Fibroblast of skin of scalp (primary cell): ENCODE results near the gene CMTM5. TPM values are rescaled to one million over a fixed set of nuclear protein-coding genes. Genes with fewer than 3 reads are reported as not detected.
A peak's percentile ranks its signal among the peaks of the same experiment; 100 is the strongest.

Source experiments
- DNase-seq: peaks from one replicate; pipeline ENCODE4 v3.0.0-alpha.2; 2013
- polyA plus RNA-seq, 2 experiments: library from polyadenylated mRNA; unstranded; fragments of 120-200 nt; gene quantifications; one replicate each; pipeline ENCODE4 v1.2.1, GENCODE V29; 2013; ENCODE audit not compliant: insufficient read length in 2 of 2

Gene CMTM5
- polyA plus RNA-seq (2013, experiment 1 of 2; ENCODE audit: insufficient read length) = 0.26 TPM
- 0.38 TPM for polyA plus RNA-seq (2013, experiment 2 of 2; ENCODE audit: insufficient read length)

DNA sequence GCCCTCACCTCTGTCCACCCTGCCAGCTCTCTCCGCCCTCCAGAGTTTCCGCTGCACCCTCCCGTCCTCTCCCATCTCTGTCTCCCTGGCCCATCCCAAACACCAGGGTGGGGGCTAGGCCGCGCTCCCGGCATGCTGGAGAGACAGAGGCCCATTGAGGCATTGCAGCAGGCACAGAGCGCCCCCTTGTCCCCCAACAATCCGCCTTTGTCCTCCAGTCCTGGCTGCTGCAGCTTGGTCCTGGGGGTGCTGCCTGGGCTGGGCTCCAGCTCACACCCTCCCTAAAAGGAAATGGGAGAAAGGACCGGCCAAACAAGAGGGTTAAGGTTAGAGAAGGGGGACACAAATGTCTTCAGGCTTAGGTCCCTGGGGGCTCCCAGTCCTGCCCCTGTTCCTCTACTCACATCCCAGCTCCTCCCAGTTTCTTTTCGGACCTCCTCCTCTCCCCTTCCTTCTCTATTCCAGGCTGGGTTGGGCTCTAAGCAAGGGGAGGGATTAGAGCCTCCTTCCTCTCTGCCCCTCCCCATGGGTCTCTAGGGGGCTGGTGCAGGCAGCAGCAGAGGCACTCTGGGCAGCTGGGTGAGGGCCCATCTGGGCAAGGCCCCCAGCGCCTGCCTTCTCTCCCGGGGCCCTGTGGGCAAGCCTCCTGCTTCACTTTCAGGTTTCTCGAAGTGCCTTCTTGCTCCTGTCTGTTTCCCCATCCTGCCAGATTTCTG lies at the start of gene CMTM5:
Gene CMTM5, plus strand, starts transcription at position 565 of the 716 bp plus-strand sequence. CDS start 206 bp downstream, outside the sequence.
- peak; percentile 25 for DNase-seq

DNA sequence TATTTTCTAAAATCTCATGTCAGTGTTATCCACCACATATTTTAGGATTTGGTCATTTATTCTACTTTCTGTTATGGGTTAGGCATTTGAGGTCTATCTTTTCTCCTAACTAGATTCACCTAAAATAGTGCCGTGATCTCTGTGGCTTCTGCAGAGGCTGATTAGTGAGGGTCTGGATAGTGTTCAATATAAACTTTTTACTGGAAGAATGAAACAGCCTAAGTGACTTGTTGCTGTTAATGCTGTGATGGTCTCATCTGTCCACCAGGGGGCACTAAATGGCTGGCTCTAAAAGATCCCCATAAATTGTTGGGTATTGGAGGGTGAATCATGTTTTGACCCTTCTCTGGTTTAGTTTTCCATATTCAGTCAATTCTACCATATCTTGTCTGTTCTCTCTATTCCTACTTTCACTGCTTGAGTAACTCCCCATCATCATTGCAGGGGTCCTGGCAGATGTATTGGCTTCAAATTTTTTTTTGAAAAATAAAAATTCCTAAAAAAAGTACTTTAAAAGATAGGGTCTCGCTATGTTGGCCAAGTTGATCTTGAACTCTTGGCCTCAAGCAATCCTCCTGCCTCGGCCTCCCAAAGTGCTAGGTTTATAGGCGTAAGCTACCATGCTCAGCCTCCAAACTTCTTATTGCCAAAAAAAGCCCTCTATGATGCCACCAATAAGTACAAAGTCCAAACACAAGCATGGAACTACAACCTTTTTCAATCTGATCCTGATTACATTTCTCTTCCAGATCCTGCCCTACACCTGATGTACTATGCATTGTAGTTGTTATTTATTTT lies 48.7 kb upstream of the CMTM5 start:
- DNase-seq = peak; percentile 77

DNA sequence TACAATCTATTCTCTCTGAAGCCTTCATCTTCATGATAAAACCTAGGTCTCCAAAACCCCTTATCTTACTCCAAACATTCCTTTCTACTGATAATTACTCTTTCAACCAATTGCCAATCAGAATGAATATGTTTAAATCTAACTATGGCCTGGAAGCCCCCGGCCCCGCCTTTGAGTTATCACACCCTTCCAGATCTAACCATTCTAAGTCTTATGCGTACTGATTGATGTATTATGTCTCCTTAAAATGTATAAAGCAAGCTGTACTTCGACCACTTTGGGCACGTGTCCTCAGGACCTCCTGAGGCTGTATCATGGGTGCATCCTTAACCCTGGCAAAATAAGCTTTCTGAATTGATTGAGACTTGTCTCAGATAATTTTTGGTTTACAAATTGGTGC lies 41.2 kb upstream of the CMTM5 start:
- DNase-seq = no peak

DNA sequence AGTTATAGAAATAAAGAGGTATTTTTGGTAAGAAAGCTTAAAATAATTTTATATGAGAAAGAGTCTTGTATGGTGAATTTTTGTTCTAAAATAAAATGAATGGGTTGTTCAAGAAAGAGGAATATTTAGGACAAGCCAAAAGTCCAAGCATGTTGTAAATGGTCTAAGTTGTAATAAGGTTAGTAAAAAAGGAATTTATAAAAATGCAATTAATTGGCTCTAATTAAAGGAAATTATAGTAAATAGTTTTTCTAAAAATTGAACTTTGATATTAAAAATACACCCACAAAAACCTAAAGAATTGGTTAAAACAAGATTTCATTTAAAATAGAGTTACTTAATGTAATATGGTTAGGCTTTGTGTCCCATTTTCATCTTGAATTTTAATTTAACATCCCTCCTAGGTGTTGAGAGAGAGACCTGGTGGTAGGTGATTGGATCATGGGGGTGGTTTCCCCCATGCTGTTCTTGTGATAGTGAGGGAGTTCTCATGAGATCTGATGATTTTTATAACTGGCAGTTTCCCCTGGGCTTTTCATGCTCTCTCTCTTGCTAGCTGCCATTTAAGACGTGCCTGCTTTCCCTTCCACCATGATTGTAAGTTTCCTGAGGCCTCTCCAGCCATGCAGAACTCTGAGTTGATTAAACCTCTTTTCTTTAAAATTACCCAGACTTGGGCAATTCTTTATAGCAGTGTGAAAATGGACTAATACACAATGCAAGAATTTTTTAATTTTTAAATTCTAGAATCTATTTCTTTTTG lies 37.2 kb upstream of the CMTM5 start:
- no peak for DNase-seq

GRCh38 chr14:23344481-23344880 lies 32.4 kb upstream of the CMTM5 start:
- no peak for DNase-seq

DNA sequence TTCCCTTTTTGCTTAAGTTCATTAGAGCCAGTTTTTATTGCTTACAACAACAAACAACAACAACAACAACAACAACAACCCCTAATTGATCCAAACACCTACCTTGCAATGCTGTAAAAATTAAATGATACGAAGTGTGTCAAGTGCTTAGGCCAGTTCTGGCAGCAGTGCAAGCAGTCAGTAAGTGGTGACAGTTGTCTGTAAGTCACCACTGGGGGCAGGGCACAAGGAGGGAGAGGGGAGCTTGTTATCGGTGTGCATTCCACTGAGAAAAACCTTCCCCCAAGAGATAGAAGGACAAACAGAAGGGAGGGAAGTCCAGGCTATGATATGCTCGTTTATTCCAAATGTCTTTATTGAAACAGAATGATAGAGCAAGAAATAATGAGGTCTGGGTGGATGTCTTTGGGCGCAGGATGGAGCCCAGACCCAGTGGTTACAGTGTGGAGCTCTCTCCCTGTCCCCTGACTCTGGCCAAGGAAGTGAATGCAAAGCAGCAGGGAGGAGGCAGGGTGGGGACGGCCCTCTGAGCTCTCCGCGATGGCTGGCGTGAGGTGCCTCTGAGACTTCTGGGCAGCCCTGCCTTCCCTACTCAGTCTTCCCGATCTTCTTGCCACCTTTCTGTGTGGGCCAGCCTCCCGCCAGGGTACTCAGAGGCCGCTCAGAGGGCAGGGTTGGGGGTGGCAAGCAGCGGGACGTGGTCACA lies 30.7 kb upstream of the CMTM5 start:
- DNase-seq = no peak

DNA sequence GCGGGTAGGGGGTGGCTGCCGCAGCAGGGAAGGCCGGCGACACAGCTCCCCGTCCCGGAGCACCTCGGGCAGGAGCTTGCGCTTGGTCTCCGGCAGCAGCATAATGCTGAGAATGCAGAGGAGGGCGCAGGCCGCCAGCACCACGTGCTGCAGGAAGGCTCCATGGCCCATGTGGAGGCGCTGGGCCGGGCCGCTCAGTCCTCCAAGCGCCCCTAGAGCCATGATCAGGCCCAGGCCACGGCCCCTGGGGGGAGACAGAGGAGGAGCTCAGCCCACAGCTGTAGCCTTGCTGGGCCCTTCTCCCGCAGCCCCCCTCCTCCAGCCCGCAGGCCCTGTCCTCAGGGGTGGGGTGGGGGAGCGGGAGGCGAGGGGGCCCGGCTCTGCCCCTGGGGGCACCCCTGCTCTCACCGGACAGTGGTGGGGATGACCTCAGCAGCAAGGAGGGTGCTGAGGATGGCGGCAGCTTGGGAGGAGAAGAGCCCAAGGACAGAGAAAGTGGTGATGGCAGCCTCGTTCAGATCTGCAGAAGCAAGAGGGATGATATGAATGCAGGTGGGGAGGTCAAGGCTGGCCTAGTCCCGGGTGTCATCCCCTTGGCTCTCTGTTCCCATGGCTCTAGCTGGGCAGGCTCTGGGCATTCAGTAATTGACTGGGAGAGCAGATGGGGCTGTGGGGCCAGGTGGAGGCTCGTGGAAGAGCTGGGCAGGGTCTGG lies 30.0 kb upstream of the CMTM5 start:
- no peak for DNase-seq

- no peak for DNase-seq
Observed at GRCh38 chr14:23347406-23348296, 29.2 kb upstream of the CMTM5 start.

GRCh38 chr14:23348297-23348655 lies 28.6 kb upstream of the CMTM5 start:
- DNase-seq = no peak

DNA sequence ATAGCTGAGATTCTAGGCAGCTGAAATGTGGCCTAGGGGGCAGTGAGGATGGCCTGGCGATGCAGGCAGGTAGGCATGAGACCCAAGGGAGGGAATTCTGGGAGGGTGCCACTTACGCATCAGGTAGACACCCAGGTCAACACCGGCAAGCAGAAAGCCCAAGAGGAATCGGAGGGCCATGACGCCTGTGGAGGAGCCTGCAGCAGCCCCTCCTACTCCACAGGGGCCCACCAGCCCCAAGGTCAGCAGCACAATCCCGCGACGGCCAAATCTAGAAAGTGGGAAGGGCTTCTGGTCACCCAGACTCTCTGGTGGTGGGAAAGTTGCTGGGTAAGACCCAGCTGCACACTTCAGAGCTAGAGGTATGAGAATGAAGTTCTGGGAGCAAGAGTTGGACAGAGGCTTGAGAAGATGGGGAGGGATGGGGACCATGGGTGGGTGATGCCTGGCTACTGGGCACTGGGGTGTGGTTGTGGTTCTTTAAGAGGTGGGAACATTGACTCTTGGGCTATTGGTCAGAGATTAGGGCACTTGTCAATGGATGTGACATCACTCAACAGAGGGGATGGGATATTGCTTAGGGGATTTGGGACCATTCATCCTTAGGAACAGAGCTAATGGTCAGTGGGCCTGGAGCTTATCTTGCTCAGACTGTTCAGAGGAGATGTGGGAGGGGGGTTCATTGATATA lies 27.5 kb upstream of the CMTM5 start:
- no peak for DNase-seq

DNA sequence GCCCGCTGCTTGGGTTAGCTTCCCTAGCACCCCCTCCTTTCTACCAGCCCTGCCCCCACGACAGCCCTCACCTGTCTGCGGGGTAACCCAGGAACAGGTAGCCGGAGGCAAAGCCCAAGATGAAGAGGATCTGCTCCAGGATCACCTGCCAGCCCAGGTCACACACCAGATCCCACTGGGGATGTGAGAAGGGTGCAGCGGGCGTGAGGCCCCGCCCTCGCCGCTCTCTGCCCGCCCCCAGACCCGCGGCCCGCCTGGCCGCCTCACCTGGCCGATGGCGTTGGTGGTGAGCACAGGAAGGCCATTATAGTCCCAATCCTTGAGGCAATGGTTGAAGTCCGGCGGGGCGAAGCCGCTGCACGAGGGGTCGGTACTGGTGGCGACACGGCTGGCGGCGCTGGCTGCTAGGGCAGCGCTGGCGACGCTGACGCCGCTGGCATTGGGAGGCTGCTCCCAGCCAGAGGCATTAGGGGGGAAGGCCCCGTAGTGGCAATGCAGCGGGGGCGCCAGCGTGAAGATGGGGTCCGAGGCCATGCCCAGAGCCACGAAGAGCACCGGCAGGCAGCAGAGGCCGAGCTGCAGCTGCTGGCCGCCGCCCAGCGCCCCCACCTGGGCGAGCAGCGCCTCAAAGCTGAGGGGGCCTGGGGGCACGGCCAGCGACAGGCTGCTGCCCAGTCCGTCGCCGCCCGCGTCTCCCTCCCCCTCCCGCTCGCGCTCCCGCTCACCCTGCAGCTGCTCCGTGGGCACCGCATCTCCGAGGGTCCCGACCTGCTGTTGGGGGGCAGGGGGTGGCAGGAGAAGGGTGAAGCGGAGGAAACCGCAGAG lies 25.0 kb upstream of the CMTM5 start:
- DNase-seq = no peak

GRCh38 chr14:23352506-23353432 lies 24.1 kb upstream of the CMTM5 start, which contains the start of gene SLC22A17:
SLC22A17 (minus strand) TSS chr14:23352887.
- peak; percentile 93 for DNase-seq

DNA sequence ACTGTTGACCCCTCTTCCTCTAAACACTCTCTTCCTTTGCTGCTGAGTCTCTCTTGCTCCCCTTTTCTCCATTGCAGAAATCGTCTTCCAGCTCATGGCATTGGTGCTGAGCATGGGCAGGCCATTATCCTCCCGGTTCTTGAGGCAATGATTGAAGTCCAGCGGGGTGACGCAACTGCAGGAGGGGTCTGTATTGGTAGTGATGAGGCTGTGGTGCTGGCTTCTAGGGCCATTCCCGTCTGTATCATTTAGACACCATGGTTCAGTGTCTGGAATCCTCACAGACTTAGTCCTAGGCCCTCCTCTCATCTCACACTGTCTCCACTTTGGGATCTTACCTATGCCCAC lies 23.4 kb upstream of the CMTM5 start:
- no peak for DNase-seq

GRCh38 chr14:23354990-23355389 lies 21.9 kb upstream of the CMTM5 start:
- DNase-seq = no peak

GRCh38 chr14:23355871-23356435 lies 20.9 kb upstream of the CMTM5 start:
- DNase-seq = no peak

- DNase-seq = no peak
Observed at GRCh38 chr14:23356662-23357061, 20.2 kb upstream of the CMTM5 start.

DNA sequence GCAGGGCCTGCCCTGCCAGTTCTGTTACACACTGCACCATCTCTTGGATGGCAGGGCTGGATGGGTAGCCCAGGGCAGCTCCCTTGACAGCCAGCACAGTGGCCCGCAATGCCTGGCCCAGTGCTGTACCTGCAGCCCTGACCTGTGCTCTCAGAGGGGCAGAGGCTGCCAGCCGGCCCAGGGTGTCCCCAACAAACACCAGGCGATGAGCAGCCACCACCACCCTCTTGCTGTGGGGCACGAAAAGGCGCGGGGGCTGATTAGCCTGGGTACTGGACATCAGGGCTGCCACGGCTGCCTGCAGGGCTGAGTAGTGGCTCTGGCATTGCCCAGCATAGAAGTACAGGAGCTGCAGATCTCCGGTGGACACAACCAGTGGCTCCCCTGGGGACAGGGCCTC lies 19.6 kb upstream of the CMTM5 start:
- no peak for DNase-seq

DNA sequence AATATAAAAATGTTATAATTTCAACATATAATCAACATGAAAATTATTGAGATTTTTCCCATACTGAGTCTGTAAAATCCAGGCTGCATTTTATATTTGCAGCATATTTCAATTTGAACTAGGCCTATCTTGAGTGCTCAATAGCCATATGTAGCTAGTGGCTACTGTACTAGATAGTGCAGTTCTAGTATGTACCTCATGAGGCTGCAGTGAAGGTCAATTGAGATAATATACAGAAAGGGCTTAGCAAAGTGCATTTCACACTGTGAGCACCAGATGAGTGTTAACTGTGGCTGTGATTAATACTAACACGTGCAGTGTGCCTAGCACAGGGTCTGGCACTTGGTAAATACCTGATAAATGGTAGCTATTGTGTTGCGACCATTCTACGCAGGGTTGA lies 18.8 kb upstream of the CMTM5 start:
- no peak for DNase-seq
